Measurements from ENCODE around the gene PMM2.

- TF ChIP-seq CTCF (conservative IDR thresholded peaks at IDR 0.05; ENCODE audit: low read depth, low read length), result no peak
- no peak for TF ChIP-seq EZH2 (IDR thresholded peaks at IDR 0.05; ENCODE audit: low read length, unreplicated experiment)
Measured at GRCh38 chr16:8774208-8774607, 23.4 kb upstream of the PMM2 start.
